SK-N-MC (cell line): ENCODE measurements around the gene ISM2.

ENCODE experiments used
- EZH2 ChIP-seq: fragments of 200-600 bp; sonication (generic); IDR thresholded peaks from one replicate; pipeline ENCODE4 v1.6.1; 2017; ENCODE audit warnings: antibody characterized with exemption
- POLR2AphosphoS5 ChIP-seq: IDR thresholded peaks from 2 replicates; pipeline ENCODE4 v1.6.1; 2012; ENCODE audit warnings: mild to moderate bottlenecking, low read depth, low read length, borderline replicate concordance

- TF ChIP-seq EZH2 (no peak), POLR2AphosphoS5 (no peak)
Measured at GRCh38 chr14:77475432-77476115, 23.0 kb downstream of the ISM2 start.
